MM.1S (cell line): ENCODE data around the gene CCDC88C.

Source experiments
- EZH2 ChIP-seq: fragments of 300-600 bp; sonication (generic); optimal IDR thresholded peaks from 2 replicates; pipeline ENCODE3; 2017; ENCODE audit warnings: low read depth, mild to moderate bottlenecking, antibody characterized with exemption, low read length, mixed read lengths
- TF ChIP-seq, protein P1 (sequence below): fragments of 300-600 bp; sonication (generic); IDR thresholded peaks from 2 replicates; pipeline ENCODE4 v1.5.1; 2016; ENCODE audit warnings: antibody characterized with exemption, low read length, mixed read lengths

- TF ChIP-seq, protein P1, sequence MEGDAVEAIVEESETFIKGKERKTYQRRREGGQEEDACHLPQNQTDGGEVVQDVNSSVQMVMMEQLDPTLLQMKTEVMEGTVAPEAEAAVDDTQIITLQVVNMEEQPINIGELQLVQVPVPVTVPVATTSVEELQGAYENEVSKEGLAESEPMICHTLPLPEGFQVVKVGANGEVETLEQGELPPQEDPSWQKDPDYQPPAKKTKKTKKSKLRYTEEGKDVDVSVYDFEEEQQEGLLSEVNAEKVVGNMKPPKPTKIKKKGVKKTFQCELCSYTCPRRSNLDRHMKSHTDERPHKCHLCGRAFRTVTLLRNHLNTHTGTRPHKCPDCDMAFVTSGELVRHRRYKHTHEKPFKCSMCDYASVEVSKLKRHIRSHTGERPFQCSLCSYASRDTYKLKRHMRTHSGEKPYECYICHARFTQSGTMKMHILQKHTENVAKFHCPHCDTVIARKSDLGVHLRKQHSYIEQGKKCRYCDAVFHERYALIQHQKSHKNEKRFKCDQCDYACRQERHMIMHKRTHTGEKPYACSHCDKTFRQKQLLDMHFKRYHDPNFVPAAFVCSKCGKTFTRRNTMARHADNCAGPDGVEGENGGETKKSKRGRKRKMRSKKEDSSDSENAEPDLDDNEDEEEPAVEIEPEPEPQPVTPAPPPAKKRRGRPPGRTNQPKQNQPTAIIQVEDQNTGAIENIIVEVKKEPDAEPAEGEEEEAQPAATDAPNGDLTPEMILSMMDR = no peak
- no peak for TF ChIP-seq EZH2
These were observed 118.2 kb downstream of the CCDC88C start for GRCh38 chr14:91299121-91300115.
